ENCODE data around the gene GNLY.

DNA sequence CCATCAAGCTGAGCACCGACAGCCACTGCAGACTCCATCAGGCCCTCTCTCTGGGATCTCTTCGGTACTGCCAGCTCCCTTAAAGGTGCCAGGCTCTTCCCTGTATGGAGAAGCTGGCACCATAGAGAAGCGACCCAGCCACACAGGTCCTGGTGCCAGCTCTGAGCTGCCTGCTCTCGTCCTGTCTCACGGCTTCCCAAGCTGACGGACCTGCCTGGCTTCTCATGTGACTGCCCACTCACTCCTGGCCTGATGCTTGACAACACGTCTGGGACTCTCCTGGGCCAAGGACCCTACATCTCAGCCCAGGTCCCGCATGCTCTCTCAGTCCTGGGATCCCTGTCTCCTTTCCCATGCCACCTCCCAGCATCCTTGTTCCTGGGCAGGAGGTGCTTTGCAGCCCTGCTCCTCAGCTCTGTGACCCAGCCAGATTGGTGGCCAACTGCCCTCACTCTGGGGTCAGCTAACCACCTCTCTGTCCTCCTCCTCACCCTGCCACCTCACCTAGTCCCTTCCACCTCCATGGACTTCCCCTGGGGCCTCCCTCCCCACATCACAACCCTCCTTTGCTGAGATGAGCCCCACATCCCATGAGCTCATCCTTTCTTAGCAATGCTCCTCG lies 47.2 kb downstream of the GNLY start:
- TF ChIP-seq POLR2A (IDR thresholded peaks at IDR 0.05) (no peak), CTCF (IDR thresholded peaks at IDR 0.05) (no peak)

All from right lobe of liver (tissue), 4 donors.